Kidney glomerular epithelial cell (primary cell): ENCODE measurements around the gene POLR2F.
A peak's percentile ranks its signal among the peaks of the same experiment; 100 is the strongest.

Experiments
- DNase-seq: peaks from one replicate; lab custom pipeline; 2025; lab: John Stamatoyannopoulos, UW

Gene POLR2F

DNA sequence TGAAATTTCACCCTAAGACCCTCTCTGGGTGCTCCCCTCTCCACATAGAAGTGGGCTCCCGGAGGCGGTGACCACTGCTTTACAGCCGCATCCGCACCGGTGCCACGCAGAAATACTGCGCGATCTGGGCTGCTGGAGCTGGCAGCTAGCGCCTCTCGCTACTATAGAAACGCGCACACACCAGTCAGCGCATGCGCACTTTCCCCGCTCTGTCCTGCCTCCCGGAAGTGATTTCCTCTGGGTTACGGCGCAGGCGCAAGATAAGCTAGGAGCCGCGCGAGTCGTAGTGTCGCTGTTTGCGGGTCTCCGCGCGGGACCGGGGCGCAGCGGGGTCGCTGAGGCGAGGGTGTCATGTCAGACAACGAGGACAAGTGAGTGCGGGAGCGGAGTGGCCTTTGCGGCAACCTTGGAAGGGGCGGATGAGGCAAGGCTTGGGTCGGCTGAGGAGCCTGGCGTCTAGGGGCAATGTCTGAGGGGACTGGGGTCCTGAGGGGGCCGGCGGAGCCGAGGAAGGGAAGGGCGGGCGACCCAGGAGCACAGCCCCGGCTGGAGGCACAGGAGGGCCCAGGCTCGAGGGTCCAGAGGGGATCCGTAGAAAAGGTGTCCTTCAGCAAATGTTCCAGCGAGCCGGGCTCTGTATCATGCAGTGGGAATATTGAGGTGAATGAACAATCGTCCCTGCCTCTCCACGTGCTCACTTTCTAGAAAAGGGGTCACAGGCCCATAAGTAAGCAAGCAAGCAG is at the start of gene POLR2F, which contains the start of gene C22orf23:
Gene POLR2F (plus strand): TSS at position 263 of the 743 bp plus-strand sequence. CDS start 89 bp downstream, at position 352.
Gene C22orf23 (minus strand): TSS at position 165 of the 743 bp plus-strand sequence. CDS start 452 bp downstream, outside the sequence.
- peak; percentile 98 for DNase-seq

GRCh38 chr22:37904572-37905533 is 48.6 kb upstream of the POLR2F start:
- DNase-seq: peak; percentile 98

- peak; percentile 73 for DNase-seq
Observed at GRCh38 chr22:37905534-37906363, 47.8 kb upstream of the POLR2F start, which contains the start of gene MICALL1. MICALL1 (plus strand) TSS chr22:37906297; CDS start chr22:37906423, 126 bp downstream.

DNA sequence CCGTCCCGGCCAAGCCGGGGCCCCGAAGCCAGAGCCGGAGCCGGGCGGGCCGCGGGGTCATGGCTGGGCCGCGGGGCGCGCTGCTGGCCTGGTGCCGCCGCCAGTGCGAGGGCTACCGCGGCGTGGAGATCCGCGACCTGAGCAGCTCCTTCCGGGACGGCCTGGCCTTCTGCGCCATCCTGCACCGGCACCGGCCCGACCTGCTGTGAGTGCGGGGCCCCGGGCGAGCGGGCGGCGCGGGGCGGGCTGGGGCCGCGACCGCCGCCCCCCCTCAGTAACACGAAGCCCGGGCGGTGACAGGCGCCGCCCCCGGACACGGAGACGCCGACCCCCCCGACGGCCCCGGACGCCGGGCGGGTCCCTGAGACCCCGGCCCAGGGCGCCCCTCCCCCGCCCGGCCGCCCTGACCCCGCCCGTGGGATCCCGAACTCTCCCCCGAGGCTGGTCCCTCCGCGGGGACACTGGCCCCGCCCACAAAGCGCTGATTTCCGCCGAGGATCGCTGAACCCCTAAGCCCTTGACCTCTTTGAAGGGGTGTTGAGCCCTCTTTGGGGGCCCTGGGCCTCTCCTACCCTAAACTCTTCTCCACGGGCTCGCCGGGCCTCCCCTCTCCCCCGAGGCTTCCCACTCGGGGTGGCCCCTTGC is 47.0 kb upstream of the POLR2F start:
- no peak for DNase-seq

DNA sequence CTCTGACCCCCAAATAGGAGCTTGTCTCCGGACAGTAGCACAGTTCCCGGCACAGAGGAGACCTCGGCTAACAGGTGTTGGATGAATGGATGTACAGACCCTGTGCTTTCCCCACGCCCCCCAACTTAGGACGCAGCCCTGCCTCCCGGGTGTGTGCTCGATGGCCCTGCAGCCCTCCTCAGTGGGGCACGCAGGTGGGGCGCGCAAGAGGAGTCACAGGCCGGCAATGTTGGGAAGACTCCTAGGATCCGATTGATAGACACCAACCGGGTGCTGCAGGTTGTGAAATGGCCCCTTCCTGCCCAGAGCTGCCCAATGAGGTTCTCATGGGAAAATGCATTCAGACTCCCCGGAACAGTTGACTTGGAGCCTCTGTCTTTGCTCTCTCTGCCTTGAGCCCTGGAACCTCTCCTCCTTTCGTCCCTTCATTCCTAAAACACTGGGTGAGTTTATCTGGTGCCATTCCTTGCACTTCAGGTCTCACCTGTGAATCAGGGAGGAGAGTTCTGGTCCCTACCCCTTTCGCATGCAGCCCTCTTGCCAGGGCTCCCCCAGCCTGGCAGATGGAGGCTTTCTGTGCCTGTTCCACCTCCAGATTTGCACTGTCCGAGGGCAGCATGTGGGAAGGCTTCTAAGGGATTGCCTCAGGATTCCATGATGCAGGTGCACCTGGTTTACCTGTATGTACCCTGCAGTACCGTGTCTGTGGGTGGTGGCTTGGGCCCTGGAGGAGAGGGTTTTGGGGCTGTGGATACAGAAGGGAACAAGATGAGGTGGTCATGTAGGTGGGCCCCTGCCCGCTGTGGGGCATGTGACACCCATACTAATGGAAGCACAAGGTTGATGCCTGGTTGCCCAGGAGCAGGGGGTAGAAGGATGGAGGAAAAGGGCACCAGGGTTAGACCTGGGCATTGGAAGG is 46.2 kb upstream of the POLR2F start:
- DNase-seq: no peak

- no peak for DNase-seq
Observed at GRCh38 chr22:37909766-37910165, 43.7 kb upstream of the POLR2F start.

DNA sequence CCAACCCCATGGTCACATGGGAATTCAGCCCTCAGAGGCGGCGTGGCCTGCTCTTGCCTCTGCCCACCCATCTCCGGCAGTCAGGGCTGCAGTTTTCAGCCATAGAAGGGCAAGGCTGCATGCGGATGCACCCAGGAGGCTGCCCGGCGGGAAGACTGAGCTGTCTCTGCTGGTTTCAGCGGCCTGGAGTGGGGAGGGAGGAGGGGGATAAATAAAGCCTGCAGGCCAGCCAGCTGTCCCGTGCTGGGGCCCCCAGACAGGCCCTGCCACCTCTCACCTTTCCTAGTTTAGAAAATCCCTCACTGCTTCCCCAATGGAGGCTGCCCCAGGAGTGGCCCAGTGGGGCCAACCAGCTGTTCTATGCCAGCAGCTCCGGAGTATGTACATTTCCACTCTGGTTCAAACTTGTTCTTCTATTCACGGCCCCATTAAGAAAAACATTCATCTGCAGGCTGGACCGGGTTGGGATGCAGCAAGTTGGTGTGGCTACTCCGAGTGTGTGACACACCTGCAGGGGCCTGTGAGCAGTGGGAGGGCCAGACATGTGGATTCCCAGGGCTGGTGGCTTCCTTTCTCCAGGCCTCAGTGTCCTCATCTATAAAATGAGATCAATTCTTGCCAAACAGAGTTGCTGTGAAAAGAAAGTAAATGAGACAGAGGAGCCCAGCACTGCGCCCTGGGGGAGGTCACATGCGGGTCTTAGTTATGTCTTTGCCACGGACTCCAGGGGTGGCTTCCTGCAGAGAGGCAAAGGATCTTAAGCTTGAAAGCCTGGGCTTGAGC is 42.4 kb upstream of the POLR2F start:
- no peak for DNase-seq

GRCh38 chr22:37911697-37912096 is 41.8 kb upstream of the POLR2F start:
- no peak for DNase-seq

DNA sequence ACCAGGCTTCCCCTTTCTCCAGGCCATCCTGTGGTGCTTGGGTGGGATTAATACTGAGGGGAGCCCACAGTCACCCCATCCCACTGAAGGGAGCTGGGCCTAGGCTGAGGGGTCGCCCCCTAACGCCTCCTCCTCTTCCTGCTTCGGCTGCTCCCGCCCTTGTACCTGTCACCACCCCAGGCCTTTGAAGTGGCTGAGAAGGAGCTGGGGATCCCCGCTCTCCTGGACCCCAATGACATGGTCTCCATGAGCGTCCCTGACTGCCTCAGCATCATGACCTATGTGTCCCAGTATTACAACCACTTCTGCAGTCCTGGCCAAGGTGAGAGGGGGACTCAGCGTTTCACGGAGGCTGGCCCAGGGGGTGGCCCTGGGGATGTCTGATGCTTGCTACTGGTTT is 41.3 kb upstream of the POLR2F start:
- no peak for DNase-seq

- DNase-seq: no peak
Observed at GRCh38 chr22:37913233-37913721, 40.2 kb upstream of the POLR2F start.

DNA sequence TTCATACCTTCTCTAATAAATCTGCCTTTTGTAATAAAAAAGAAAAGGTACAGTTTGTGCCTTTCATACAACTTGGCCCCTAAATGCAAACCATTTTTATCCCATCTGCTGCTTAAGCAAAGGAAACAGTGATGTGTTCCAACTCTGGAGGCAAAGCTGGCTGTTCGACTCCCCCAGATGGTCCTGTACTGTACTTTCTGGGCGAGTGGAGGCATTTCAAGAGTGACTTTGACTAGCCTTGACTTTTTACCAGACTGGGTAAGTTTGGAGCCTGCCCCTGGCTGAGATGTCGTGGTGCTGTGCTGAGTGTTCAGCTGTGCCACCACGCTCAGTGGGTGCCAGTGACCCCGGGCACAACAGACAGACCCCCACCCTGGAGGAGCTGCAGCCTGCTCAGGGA is 37.2 kb upstream of the POLR2F start:
- no peak for DNase-seq

- DNase-seq: no peak
Observed at GRCh38 chr22:37917874-37918548, 35.5 kb upstream of the POLR2F start.

DNA sequence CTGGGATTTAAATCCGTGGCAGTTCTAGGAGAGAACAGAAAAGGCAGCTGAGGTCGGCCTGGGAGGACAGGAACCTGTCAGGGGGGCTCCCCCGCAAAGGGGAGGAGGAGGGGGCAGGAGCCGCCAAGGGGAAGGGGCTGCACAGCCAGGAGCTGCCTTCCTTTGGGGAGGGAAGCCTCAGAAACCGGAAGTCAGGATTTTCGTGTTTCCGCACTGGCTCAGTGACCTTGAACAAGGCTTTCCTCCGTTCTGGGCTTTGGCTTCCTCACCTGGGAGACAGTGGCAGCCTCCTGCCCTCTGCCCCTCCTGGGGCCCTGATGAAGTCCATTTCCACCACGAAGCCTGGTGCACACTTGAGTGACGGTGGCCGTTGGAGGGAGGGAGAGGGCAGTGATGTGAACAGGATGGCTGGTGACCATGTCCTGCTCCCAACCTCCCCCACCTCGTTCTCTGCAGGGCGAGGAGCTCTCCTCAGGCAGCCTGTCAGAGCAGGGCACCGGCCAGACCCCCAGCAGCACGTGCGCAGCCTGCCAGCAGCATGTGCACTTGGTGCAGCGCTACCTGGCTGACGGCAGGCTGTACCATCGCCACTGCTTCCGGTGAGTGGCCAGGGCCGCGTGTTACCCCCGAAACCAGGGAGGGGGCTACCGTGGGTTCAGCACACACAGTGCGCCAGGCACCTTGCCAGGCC is 34.8 kb upstream of the POLR2F start:
- no peak for DNase-seq

DNA sequence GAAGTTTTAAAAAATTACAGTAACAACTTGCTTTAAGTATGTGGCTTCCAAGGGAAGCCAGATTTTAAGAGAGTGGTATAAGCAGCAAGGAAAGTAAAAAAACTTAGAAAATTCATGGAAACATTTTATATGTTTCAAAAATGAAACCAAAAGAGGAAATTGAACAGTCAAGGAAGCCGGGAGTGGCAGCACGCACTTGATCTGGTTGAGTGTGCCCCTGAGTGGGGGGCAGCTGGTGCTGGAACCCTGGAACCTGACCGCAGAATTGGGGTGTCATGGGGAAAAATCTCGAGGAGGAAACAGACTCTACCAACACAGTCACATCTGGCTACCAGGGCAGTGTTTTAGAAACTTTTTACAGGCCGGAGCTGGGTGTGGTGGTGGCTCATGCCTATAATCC is 33.4 kb upstream of the POLR2F start:
- no peak for DNase-seq

GRCh38 chr22:37922191-37922590 is 31.3 kb upstream of the POLR2F start:
- DNase-seq: no peak

DNA sequence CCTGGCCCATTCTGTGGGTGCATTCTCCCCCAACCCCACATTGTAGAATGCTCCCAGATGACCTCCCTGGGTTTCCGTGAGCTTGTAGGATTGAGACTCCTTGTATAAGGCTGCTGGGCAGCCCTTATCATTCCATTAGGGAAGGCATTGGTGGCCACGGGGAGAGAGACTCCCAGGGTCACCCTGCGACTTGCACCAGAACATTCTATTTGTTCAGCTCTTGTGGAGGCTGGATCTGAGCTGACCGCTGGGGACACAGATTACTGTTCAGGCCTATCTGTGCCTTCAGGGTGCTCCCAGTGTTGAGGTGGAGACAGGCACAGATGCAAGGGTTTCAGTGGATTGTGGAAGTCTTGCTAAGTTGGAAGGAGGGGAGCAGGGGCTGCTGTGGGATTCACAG is 29.6 kb upstream of the POLR2F start:
- DNase-seq: no peak

DNA sequence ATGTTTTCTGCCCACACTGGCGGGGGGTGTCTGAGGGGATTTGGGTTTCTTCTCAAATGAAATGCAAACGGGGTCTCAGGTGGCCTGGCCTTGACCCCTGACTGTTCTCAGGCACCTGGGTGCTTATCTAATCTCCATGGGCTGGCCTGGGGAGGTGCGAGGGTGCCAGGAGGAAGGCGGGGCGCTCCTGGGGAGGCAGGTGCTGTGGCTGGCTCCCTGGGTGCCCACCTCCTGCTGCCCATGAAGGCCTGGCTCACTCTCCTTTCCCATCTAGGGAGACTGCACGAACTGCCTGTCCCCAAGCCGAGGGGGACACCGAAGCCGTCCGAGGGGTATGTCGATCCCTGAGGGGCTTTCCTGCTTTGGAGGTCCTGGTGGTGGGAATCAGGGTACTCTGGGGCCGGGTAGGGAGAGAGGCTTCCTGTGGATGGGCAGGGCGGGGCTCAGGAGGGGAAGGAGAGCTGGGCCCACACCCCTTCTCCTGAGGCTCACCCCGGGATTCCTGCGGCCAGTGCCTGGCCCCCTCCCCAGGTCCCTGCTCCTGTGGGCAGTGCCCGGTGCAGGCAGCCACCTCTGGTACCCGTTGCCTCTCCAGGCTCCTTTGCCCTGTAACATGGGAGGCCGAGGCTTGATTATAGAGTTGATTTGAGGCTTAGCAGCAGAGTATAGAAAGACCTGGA is 29.0 kb upstream of the POLR2F start:
- no peak for DNase-seq
